ENCODE measurements around the gene BICC1. TPM values are rescaled to one million over a fixed set of nuclear protein-coding genes. Genes with fewer than 3 reads are reported as not detected.

Gene BICC1
- total and polyA plus RNA-seq, 8 donors = 19.0 to 37.4 (median 23.0) TPM

DNA sequence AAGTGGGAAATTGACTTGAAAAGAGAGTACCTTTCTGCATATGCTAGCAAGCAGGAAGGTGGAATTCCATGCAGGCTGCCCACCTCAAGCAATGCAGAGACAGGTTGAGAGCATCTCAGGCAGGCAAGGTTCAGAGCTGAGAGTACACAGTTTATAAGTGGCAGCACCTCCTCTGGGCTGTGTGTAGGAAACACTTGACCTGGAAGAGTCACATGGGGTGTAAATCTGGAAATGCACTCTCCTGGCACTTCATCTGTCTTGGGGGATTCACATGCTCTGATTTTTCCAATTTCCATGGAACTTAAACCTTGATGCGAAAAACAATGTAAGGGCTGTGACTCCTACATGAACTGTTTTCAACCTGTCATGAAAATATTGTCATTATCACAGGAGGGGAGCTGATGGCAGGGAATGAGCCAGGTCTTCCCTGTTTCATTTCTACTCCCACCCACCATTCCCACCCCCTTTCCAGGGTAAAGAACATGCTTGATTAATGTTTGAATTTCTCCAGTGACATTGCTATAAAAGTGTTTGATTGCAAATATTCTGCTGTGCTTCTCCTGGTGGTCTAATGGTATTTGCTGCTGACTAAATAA is 328.3 kb downstream of the BICC1 start:
- H3K27me3 ChIP-seq = no peaks in the 10 kb centered on the region
- no peak overlapping the region for H3K4me3 ChIP-seq
- no peaks in the 10 kb centered on the region for H3K36me3 ChIP-seq
- intact Hi-C loops (cut with DNase I) = no loop called here
- no peaks in the 10 kb centered on the region for H3K9me3 ChIP-seq
- WGBS, 2 donors = 79 to 88% methylated on average over 1 of the region's 1 CpG
- FAIRE-seq = no peak
- TF ChIP-seq, protein P1, sequence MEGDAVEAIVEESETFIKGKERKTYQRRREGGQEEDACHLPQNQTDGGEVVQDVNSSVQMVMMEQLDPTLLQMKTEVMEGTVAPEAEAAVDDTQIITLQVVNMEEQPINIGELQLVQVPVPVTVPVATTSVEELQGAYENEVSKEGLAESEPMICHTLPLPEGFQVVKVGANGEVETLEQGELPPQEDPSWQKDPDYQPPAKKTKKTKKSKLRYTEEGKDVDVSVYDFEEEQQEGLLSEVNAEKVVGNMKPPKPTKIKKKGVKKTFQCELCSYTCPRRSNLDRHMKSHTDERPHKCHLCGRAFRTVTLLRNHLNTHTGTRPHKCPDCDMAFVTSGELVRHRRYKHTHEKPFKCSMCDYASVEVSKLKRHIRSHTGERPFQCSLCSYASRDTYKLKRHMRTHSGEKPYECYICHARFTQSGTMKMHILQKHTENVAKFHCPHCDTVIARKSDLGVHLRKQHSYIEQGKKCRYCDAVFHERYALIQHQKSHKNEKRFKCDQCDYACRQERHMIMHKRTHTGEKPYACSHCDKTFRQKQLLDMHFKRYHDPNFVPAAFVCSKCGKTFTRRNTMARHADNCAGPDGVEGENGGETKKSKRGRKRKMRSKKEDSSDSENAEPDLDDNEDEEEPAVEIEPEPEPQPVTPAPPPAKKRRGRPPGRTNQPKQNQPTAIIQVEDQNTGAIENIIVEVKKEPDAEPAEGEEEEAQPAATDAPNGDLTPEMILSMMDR (IDR thresholded peaks at IDR 0.05) = no peak
- no peak for ATAC-seq
- no peak overlapping the region for H3K27ac ChIP-seq
- no peak for DNase-seq
- no peaks in the 10 kb centered on the region for H3K4me1 ChIP-seq

DNA sequence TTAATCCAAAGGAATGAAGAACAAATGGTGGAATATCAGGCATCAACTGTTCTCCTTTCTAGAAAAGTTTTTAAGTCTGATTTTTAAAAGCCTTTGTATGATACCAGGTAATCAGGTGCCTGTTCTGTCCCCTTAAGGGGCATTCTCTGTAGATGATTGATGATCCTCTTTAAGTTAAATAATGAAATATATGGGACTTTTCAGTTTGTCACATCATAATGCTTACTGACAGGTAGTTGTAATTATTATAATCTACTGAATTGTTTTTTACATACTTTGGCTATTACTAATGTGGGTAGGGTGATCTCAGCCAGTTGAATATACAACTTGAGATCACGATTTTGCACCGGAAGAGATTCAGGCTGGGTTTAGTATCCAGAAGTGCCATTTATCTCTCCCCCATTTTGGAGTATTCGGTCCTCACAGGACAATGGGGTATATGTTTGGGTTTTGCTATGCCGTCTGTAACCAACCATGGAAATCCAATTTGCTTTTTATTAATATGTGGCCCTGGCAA is 330.2 kb downstream of the BICC1 start:
- no peak for FAIRE-seq
- Histone ChIP-seq H3K36me3 (no peaks in the 10 kb centered on the region), H3K4me3 (no peak overlapping the region), H3K27ac (no peak overlapping the region), H3K27me3 (no peaks in the 10 kb centered on the region), H3K9me3 (no peaks in the 10 kb centered on the region), H3K4me1 (no peaks in the 10 kb centered on the region)
- TF ChIP-seq, protein P1 (IDR thresholded peaks at IDR 0.05) = no peak
- intact Hi-C loops (cut with DNase I) = no loop called here
- DNase-seq = no peak
- 78 to 81% methylated on average over 4 of the region's 4 CpGs for WGBS, 2 donors
- ATAC-seq = no peak

DNA sequence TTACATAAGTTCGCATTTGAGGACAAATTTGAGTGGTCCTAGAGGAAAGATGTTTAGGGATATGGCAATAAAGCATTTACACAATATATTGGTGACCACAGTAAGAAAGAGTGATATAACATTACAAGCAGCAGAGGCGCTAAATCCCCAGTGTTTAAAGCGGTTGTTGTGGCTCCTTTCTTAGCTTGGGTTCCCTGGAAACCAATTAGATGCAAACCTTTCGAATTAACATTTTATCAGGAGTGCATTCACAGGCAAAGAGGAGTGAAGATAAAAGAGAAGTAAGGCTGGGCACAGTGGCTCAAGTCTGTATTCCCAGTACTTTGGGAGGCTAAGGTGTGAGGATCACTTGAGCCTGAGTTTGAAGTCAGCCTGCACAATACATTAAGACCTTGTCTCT is 331.1 kb downstream of the BICC1 start:
- intact Hi-C loops (cut with DNase I) = no loop called here
- TF ChIP-seq, protein P1 (IDR thresholded peaks at IDR 0.05) = no peak
- no peak for FAIRE-seq
- no peak for ATAC-seq
- Histone ChIP-seq H3K9me3 (no peaks in the 10 kb centered on the region), H3K4me1 (no peaks in the 10 kb centered on the region), H3K4me3 (no peak overlapping the region), H3K27me3 (no peaks in the 10 kb centered on the region), H3K27ac (no peak overlapping the region), H3K36me3 (no peaks in the 10 kb centered on the region)
- 80 to 88% methylated on average over 4 of the region's 4 CpGs for WGBS, 2 donors
- no peak for DNase-seq

DNA sequence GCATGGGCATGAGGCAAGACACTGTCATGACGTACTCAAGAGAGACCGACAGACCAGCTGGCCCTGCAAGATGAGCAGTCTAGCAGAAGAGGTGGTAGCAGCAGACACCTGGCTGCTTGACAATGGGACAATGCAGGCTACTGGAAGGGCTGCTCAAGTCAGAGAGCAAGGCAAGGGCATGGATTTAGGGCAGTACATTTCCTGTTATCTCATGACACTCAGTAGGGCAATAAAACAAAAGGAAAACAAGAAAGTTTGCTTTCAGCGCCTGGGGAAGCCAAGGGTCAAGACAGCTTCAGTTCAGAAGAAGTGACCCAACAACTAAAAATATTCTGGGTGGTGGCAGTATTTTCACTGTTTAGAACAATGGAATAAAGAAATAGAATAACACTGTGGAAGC is 332.0 kb downstream of the BICC1 start:
- TF ChIP-seq, protein P1 (IDR thresholded peaks at IDR 0.05) = no peak
- H3K4me3 ChIP-seq = no peak overlapping the region
- intact Hi-C loops (cut with DNase I) = no loop called here
- ATAC-seq (no peak), FAIRE-seq (no peak), DNase-seq (no peak)
- H3K27me3 ChIP-seq = no peaks in the 10 kb centered on the region
- no peaks in the 10 kb centered on the region for H3K9me3 ChIP-seq
- H3K27ac ChIP-seq = no peak overlapping the region
- H3K36me3 ChIP-seq = no peaks in the 10 kb centered on the region
- H3K4me1 ChIP-seq = no peaks in the 10 kb centered on the region
- WGBS, 2 donors = 63 to 92% methylated on average over 3 of the region's 3 CpGs

DNA sequence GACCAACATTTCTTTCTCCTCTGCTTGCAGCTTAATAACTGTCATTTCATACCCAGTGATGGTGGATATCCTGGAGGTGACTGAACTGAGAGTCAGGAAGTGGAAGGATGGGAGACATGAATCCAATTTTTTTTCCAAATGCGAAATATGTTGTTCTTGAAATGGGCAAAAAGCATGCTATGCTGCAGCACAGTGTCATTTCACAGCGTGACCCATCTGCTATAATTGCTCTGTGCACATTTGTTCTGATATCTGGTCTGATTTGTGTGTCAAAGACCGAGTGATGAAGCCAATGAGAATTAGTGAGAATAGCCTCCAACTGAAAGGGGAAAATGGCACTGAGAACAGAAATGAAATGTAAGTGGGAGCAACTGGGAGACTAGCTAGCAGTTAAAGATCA is 334.2 kb downstream of the BICC1 start:
- DNase-seq = no peak
- no peaks in the 10 kb centered on the region for H3K4me1 ChIP-seq
- no peak for ATAC-seq
- H3K4me3 ChIP-seq = no peak overlapping the region
- intact Hi-C loops (cut with DNase I) = no loop called here
- no peaks in the 10 kb centered on the region for H3K27me3 ChIP-seq
- WGBS, 2 donors = 65 to 70% methylated on average over 3 of the region's 3 CpGs
- TF ChIP-seq, protein P1 (IDR thresholded peaks at IDR 0.05) = no peak
- no peak for FAIRE-seq
- H3K9me3 ChIP-seq = no peaks in the 10 kb centered on the region
- H3K36me3 ChIP-seq = no peaks in the 10 kb centered on the region
- no peak overlapping the region for H3K27ac ChIP-seq
